SK-N-SH (cell line): ENCODE results near the gene DPF3.

ENCODE experiments used
- GABPA ChIP-seq: IDR thresholded peaks from 2 replicates; pipeline ENCODE4 v1.4.0; 2012; ENCODE audit warnings: low read depth, mild to moderate bottlenecking
- MAX ChIP-seq: IDR thresholded peaks from 2 replicates; pipeline ENCODE4 v1.4.0; 2012; ENCODE audit warnings: low read depth
- POLR2AphosphoS5 ChIP-seq: IDR thresholded peaks from 2 replicates; pipeline ENCODE4 v1.6.1; 2012; ENCODE audit warnings: low read depth, low read length
- RCOR1 ChIP-seq: fragments of 150-350 bp; IDR thresholded peaks from 2 replicates; pipeline ENCODE4 v1.6.1; 2017; ENCODE audit warnings: antibody characterized with exemption, low read length
- RXRA ChIP-seq: IDR thresholded peaks from 2 replicates; pipeline ENCODE4 v1.4.0; 2012; ENCODE audit warnings: low read depth, mild to moderate bottlenecking, borderline replicate concordance
- SMC3 ChIP-seq: IDR thresholded peaks from 2 replicates; pipeline ENCODE4 v1.6.1; 2012; ENCODE audit warnings: low read depth, low read length, improper control_type of control experiment
- YY1 ChIP-seq: IDR thresholded peaks from 2 replicates; pipeline ENCODE4 v1.4.0; 2012; ENCODE audit warnings: low read depth, mild to moderate bottlenecking
- TF ChIP-seq, protein P1 (sequence below): fragments of 200-600 bp; sonication (generic); IDR thresholded peaks from 2 replicates; pipeline ENCODE4 v1.6.1; 2017; ENCODE audit warnings: antibody characterized with exemption, mild to moderate bottlenecking, moderate library complexity
- TF ChIP-seq, protein P2 (sequence below): IDR thresholded peaks from 2 replicates; pipeline ENCODE4 v1.6.1; 2012; ENCODE audit warnings: mild to moderate bottlenecking, low read depth, low read length, moderate library complexity
- TF ChIP-seq, protein P3 (sequence below): fragments of 150-350 bp; IDR thresholded peaks from 2 replicates; pipeline ENCODE4 v1.6.1; 2017; ENCODE audit warnings: antibody characterized with exemption, low read length, low read depth, borderline replicate concordance

GRCh38 chr14:72616294-72616693 lies 277.6 kb downstream of the DPF3 start:
- TF ChIP-seq, protein P1, sequence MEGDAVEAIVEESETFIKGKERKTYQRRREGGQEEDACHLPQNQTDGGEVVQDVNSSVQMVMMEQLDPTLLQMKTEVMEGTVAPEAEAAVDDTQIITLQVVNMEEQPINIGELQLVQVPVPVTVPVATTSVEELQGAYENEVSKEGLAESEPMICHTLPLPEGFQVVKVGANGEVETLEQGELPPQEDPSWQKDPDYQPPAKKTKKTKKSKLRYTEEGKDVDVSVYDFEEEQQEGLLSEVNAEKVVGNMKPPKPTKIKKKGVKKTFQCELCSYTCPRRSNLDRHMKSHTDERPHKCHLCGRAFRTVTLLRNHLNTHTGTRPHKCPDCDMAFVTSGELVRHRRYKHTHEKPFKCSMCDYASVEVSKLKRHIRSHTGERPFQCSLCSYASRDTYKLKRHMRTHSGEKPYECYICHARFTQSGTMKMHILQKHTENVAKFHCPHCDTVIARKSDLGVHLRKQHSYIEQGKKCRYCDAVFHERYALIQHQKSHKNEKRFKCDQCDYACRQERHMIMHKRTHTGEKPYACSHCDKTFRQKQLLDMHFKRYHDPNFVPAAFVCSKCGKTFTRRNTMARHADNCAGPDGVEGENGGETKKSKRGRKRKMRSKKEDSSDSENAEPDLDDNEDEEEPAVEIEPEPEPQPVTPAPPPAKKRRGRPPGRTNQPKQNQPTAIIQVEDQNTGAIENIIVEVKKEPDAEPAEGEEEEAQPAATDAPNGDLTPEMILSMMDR: no peak
- TF ChIP-seq YY1 (no peak), POLR2AphosphoS5 (no peak), MAX (no peak), RCOR1 (no peak), SMC3 (no peak), RXRA (no peak), GABPA (no peak)
- TF ChIP-seq, protein P2, sequence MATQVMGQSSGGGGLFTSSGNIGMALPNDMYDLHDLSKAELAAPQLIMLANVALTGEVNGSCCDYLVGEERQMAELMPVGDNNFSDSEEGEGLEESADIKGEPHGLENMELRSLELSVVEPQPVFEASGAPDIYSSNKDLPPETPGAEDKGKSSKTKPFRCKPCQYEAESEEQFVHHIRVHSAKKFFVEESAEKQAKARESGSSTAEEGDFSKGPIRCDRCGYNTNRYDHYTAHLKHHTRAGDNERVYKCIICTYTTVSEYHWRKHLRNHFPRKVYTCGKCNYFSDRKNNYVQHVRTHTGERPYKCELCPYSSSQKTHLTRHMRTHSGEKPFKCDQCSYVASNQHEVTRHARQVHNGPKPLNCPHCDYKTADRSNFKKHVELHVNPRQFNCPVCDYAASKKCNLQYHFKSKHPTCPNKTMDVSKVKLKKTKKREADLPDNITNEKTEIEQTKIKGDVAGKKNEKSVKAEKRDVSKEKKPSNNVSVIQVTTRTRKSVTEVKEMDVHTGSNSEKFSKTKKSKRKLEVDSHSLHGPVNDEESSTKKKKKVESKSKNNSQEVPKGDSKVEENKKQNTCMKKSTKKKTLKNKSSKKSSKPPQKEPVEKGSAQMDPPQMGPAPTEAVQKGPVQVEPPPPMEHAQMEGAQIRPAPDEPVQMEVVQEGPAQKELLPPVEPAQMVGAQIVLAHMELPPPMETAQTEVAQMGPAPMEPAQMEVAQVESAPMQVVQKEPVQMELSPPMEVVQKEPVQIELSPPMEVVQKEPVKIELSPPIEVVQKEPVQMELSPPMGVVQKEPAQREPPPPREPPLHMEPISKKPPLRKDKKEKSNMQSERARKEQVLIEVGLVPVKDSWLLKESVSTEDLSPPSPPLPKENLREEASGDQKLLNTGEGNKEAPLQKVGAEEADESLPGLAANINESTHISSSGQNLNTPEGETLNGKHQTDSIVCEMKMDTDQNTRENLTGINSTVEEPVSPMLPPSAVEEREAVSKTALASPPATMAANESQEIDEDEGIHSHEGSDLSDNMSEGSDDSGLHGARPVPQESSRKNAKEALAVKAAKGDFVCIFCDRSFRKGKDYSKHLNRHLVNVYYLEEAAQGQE: no peak
- TF ChIP-seq, protein P3, sequence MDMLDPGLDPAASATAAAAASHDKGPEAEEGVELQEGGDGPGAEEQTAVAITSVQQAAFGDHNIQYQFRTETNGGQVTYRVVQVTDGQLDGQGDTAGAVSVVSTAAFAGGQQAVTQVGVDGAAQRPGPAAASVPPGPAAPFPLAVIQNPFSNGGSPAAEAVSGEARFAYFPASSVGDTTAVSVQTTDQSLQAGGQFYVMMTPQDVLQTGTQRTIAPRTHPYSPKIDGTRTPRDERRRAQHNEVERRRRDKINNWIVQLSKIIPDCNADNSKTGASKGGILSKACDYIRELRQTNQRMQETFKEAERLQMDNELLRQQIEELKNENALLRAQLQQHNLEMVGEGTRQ: no peak
